ENCODE measurements around the gene ASF1B.

- TF ChIP-seq, protein P1, sequence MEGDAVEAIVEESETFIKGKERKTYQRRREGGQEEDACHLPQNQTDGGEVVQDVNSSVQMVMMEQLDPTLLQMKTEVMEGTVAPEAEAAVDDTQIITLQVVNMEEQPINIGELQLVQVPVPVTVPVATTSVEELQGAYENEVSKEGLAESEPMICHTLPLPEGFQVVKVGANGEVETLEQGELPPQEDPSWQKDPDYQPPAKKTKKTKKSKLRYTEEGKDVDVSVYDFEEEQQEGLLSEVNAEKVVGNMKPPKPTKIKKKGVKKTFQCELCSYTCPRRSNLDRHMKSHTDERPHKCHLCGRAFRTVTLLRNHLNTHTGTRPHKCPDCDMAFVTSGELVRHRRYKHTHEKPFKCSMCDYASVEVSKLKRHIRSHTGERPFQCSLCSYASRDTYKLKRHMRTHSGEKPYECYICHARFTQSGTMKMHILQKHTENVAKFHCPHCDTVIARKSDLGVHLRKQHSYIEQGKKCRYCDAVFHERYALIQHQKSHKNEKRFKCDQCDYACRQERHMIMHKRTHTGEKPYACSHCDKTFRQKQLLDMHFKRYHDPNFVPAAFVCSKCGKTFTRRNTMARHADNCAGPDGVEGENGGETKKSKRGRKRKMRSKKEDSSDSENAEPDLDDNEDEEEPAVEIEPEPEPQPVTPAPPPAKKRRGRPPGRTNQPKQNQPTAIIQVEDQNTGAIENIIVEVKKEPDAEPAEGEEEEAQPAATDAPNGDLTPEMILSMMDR (IDR thresholded peaks at IDR 0.05): no peak
- TF ChIP-seq EP300 (IDR thresholded peaks at IDR 0.05) (no peak), POLR2AphosphoS5 (IDR thresholded peaks at IDR 0.05) (no peak)
These were observed 24.2 kb downstream of the ASF1B start for GRCh38 chr19:14112051-14112808.

All from upper lobe of left lung (tissue), 4 donors.